ENCODE measurements around the gene RNF112. TPM values are rescaled to one million over a fixed set of nuclear protein-coding genes. Genes with fewer than 3 reads are reported as not detected.

Gene RNF112
- total RNA-seq, 1 experiment from 2014 or later = 0.81 TPM

DNA sequence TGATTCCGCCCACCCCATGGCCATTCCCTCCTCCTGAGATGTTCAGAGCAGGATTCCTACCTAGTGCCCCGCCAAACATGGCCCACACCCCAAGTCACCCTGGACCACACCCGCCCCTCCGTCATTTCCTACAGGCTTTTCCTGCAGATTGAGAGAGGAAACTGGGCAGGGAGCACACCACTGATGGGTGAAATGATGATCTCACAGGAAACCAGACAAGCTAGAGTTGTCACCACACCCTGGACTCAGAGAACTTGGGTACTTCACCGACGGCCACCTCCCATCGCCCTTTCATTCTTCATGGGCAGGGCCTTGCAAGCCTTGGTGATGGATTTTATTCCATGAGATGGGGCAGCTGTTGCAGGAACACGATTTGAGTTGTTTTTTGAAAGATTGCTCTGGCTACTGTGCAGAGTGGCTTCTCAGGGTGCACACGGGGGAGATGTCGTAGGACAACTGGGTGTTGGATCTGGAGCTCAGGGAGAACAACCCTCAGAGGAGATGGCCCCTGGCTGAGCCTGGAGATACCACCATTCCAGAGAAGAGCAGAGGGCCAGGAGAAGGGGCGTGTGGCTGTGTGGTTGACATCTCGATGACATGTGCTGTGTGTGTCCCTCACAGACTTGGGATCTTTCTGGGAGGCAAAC lies 41.1 kb upstream of the RNF112 start:
- H3K27ac ChIP-seq (ENCODE audit: insufficient read length, low read depth, low read length) = no peak overlapping the region
- no peak overlapping the region; a peak in 1 of 7 replicates for H3K27ac Mint-ChIP-seq

More for the DNA sequence above, 41.1 kb upstream of the RNF112 start:
- H3K14ac ChIP-seq (ENCODE audit: insufficient read depth, low read length) = no peak overlapping the region
- H3K79me1 ChIP-seq (ENCODE audit: insufficient read depth, low read depth, low read length, poor library complexity, severe bottlenecking) = no peaks in the 10 kb centered on the region
- H3K4ac ChIP-seq (ENCODE audit: low read depth, low read length) = no peak overlapping the region
- no peaks in the 10 kb centered on the region for H3K23me2 ChIP-seq (ENCODE audit: insufficient read length, low read depth, low read length, poor library complexity, severe bottlenecking)
- no peak overlapping the region for H4K8ac ChIP-seq (replicated peaks; ENCODE audit: insufficient read length, low read depth, low read length)
- no peak for DNase-seq
- H4K20me1 ChIP-seq (ENCODE audit: control insufficient read depth, insufficient read depth, insufficient read length) = no peaks in the 10 kb centered on the region
- peaks cover 2% of the 10 kb centered on the region; the same call in 1 of the 2 replicates for H3K4me1 ChIP-seq (ENCODE audit: insufficient read depth, low read length)
- H3K56ac ChIP-seq (ENCODE audit: insufficient read length, low read depth, low read length) = no peak overlapping the region
- no peak overlapping the region for H2AK5ac ChIP-seq (ENCODE audit: insufficient read length, low read length)
- H3K27me3 ChIP-seq (ENCODE audit: insufficient read depth, low read length) = no peaks in the 10 kb centered on the region
- no peak overlapping the region for H2AFZ ChIP-seq (ENCODE audit: low read length)
- no peaks in the 10 kb centered on the region for H3K79me2 ChIP-seq (ENCODE audit: insufficient read depth, low read length)
- H3K4me2 ChIP-seq (ENCODE audit: insufficient read depth, insufficient read length, low read length) = no peak overlapping the region
- no peak overlapping the region for H4K91ac ChIP-seq (ENCODE audit: insufficient read length, low read depth, low read length)
- H4K5ac ChIP-seq (ENCODE audit: insufficient read length, low read depth, low read length) = no peak overlapping the region
- no peaks in the 10 kb centered on the region for H3K9me3 ChIP-seq (ENCODE audit: control insufficient read depth, low read depth, low read length)
- H2BK5ac ChIP-seq (ENCODE audit: insufficient read length, low read length) = no peak overlapping the region
- H3K9me3 Mint-ChIP-seq = no peaks in the 10 kb centered on the region; a peak in 1 of 5 replicates
- peaks cover 0 to 9% (median 6%) of the 10 kb centered on the region in 3 experiments; a peak in 3 of 7 replicates for H3K36me3 Mint-ChIP-seq (ENCODE audit: insufficient read depth in 1 of 3, low read depth in 3 of 3)
- peaks cover 0 to 16% of the 10 kb centered on the region in 2 experiments; a peak in 3 of 4 replicates for H3K4me1 Mint-ChIP-seq
- H2BK12ac ChIP-seq (ENCODE audit: insufficient read length, low read depth, low read length) = no peak overlapping the region
- H3K23ac ChIP-seq (ENCODE audit: insufficient read length, low read depth, low read length) = no peak overlapping the region
- no peaks in the 10 kb centered on the region for H3K27me3 Mint-ChIP-seq (ENCODE audit: low read depth)
- no peak overlapping the region for H3K9ac ChIP-seq (ENCODE audit: extremely low read depth, insufficient read length, low read length)
- TF ChIP-seq, protein P1, sequence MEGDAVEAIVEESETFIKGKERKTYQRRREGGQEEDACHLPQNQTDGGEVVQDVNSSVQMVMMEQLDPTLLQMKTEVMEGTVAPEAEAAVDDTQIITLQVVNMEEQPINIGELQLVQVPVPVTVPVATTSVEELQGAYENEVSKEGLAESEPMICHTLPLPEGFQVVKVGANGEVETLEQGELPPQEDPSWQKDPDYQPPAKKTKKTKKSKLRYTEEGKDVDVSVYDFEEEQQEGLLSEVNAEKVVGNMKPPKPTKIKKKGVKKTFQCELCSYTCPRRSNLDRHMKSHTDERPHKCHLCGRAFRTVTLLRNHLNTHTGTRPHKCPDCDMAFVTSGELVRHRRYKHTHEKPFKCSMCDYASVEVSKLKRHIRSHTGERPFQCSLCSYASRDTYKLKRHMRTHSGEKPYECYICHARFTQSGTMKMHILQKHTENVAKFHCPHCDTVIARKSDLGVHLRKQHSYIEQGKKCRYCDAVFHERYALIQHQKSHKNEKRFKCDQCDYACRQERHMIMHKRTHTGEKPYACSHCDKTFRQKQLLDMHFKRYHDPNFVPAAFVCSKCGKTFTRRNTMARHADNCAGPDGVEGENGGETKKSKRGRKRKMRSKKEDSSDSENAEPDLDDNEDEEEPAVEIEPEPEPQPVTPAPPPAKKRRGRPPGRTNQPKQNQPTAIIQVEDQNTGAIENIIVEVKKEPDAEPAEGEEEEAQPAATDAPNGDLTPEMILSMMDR (conservative IDR thresholded peaks at IDR 0.05) = no peak
- no CpG with 5 or more reads among the region's 12 CpGs for WGBS (ENCODE audit: extremely low coverage, insufficient read length, low lambda C conversion rate)
- H3K4me3 Mint-ChIP-seq = no peak overlapping the region
- no peak overlapping the region for H3K18ac ChIP-seq (ENCODE audit: insufficient read length, low read depth, low read length)
- no peak overlapping the region for H2BK15ac ChIP-seq (ENCODE audit: low read depth, low read length)
- H3T11ph ChIP-seq (ENCODE audit: low read length) = no peak overlapping the region
- no peak overlapping the region for H2BK120ac ChIP-seq (ENCODE audit: low read depth, low read length, poor library complexity, severe bottlenecking)
- no peak overlapping the region for H2BK20ac ChIP-seq (ENCODE audit: low read depth, low read length, poor library complexity, severe bottlenecking)

All from H9 (cell line).